ENCODE data around the gene KCNH3. TPM values are rescaled to one million over a fixed set of nuclear protein-coding genes. Genes with fewer than 3 reads are reported as not detected.

Gene KCNH3
- total and polyA plus RNA-seq, 4 donors = 0.07 to 0.24 (median 0.19) TPM; not detected in 1

GRCh38 chr12:49565406-49566265, 26.8 kb downstream of the KCNH3 start:
- H3K4me1 ChIP-seq (ENCODE audit: control insufficient read depth in 4 of 4, insufficient read depth in 4 of 4, low read length in 3 of 4) = peaks cover 3 to 21% (median 19%) of the 10 kb centered on the region in 4 donors
- H3K27ac ChIP-seq (ENCODE audit: low read depth in 1 of 2, low read length in 2 of 2) = no peak overlapping the region
- no peaks in the 10 kb centered on the region for H3K27me3 ChIP-seq (ENCODE audit: control insufficient read depth in 4 of 4, insufficient read depth in 4 of 4, low read length in 3 of 4)
- no peaks in the 10 kb centered on the region for H3K9me3 ChIP-seq (ENCODE audit: control insufficient read depth in 4 of 4, low read length in 3 of 4)
- WGBS = 93% methylated on average over 12 of the region's 12 CpGs
- TF ChIP-seq JUND (IDR thresholded peaks at IDR 0.05) (no peak), GABPA (IDR thresholded peaks at IDR 0.05 in 1 of 2, conservative IDR thresholded peaks at IDR 0.05 in 1 of 2) (no peak), RXRA (IDR thresholded peaks at IDR 0.05) (no peak), REST (IDR thresholded peaks at IDR 0.05) (no peak), HNF4G (IDR thresholded peaks at IDR 0.05) (no peak), RAD21 (IDR thresholded peaks at IDR 0.05) (no peak), TAF1 (conservative IDR thresholded peaks at IDR 0.05) (no peak), ATF3 (IDR thresholded peaks at IDR 0.05) (no peak), NR2F2 (IDR thresholded peaks at IDR 0.05) (no peak), FOXA1 (IDR thresholded peaks at IDR 0.05) (no peak), FOXA2 (IDR thresholded peaks at IDR 0.05) (no peak), CTCF (IDR thresholded peaks at IDR 0.05; ENCODE audit: low read depth, low read length, missing input control) (no peak), SP1 (IDR thresholded peaks at IDR 0.05) (no peak), ZBTB33 (IDR thresholded peaks at IDR 0.05) (no peak), YY1 (IDR thresholded peaks at IDR 0.05) (no peak), HNF4A (conservative IDR thresholded peaks at IDR 0.05) (no peak), EGR1 (IDR thresholded peaks at IDR 0.05; ENCODE audit: low read depth in 2 of 2) (no peak)
- TF ChIP-seq, protein P1, sequence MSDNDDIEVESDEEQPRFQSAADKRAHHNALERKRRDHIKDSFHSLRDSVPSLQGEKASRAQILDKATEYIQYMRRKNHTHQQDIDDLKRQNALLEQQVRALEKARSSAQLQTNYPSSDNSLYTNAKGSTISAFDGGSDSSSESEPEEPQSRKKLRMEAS (IDR thresholded peaks at IDR 0.05) = no peak
- no peak overlapping the region for H3K9ac ChIP-seq (ENCODE audit: low read depth in 1 of 2, low read length in 2 of 2)
- DNase-seq (ENCODE audit: low spot score) = no peak
- no peak overlapping the region for H3K4me3 ChIP-seq (ENCODE audit: low read depth in 1 of 3, low read length in 3 of 3)
- H3K36me3 ChIP-seq (ENCODE audit: control insufficient read depth in 4 of 4, insufficient read depth in 3 of 4, low read depth in 1 of 4, low read length in 3 of 4) = peaks cover 10 to 42% (median 30%) of the 10 kb centered on the region in 4 donors
